GM19099 (cell line): ENCODE measurements around the gene ENTREP3.

Experiments used
- POLR2A ChIP-seq: IDR thresholded peaks from 3 replicates; pipeline ENCODE4 v1.6.1; 2011; ENCODE audit warnings: low read depth; ENCODE audit not compliant: insufficient read length; ENCODE audit errors: extremely low read depth

ENTREP3 gene

GRCh38 chr1:155210314-155211104 lies 44.8 kb downstream of the ENTREP3 start:
- no peak for TF ChIP-seq POLR2A

- no peak for TF ChIP-seq POLR2A
These were observed 46.0 kb downstream of the ENTREP3 start for GRCh38 chr1:155209312-155209721.

GRCh38 chr1:155208541-155209311 lies 46.6 kb downstream of the ENTREP3 start, which contains the start of gene MTX1:
Gene MTX1, plus strand, starts transcription at chr1:155208695. Its CDS starts 110 bp downstream, at chr1:155208805.
- TF ChIP-seq POLR2A: peak; percentile 65

- TF ChIP-seq POLR2A: no peak
These were observed 47.3 kb downstream of the ENTREP3 start, which contains the start of gene THBS3 for GRCh38 chr1:155207806-155208540. Gene THBS3, minus strand, starts transcription at chr1:155207897. Its CDS starts 21 bp downstream, at chr1:155207876.

GRCh38 chr1:155206891-155207805 lies 48.1 kb downstream of the ENTREP3 start:
- TF ChIP-seq POLR2A: no peak

GRCh38 chr1:155205969-155206593 lies 49.2 kb downstream of the ENTREP3 start:
- TF ChIP-seq POLR2A: no peak

- no peak for TF ChIP-seq POLR2A
These were observed 50.2 kb downstream of the ENTREP3 start for GRCh38 chr1:155205035-155205434.

- no peak for TF ChIP-seq POLR2A
These were observed 52.4 kb downstream of the ENTREP3 start for GRCh38 chr1:155202731-155203515.

GRCh38 chr1:155202198-155202597 lies 53.1 kb downstream of the ENTREP3 start:
- no peak for TF ChIP-seq POLR2A

- TF ChIP-seq POLR2A: no peak
These were observed 54.4 kb downstream of the ENTREP3 start for GRCh38 chr1:155200920-155201319.

GRCh38 chr1:155199792-155200191 lies 55.5 kb downstream of the ENTREP3 start:
- TF ChIP-seq POLR2A: no peak

GRCh38 chr1:155198547-155198906 lies 56.8 kb downstream of the ENTREP3 start:
- no peak for TF ChIP-seq POLR2A
